A549 (cell line): ENCODE measurements around the gene BTG1. TPM values are rescaled to one million over a fixed set of nuclear protein-coding genes. Genes with fewer than 3 reads are reported as not detected.
A peak's percentile ranks its signal among the peaks of the same experiment; 100 is the strongest.

Source experiments
- ATAC-seq, 2 experiments: fragments of 200-7000 bp in 1 of 2; fragments of >200 bp in 1 of 2; cut with Nextera tagmentation in 1 of 2; cut with Tn5 transposase in 1 of 2; 3 replicates each; pipeline versions ENCODE4 v1.8.0 to v1.9.1; 2018 to 2020; ENCODE audit warnings: mild to moderate bottlenecking in 1 of 2, moderate library complexity in 1 of 2
- CTCF ChIA-PET: fragments of 300-600 bp; sonication (Branson Sonifier 250); formaldehyde crosslinking; extraction: SDS; loops from one replicate; lab custom pipeline; 2021; ENCODE audit warnings: antibody characterized with exemption, inconsistent platforms; lab: Yijun Ruan, JAX
- POLR2A ChIA-PET: fragments of 350-600 bp; formaldehyde crosslinking; extraction: SDS; loops from one replicate; lab custom pipeline; 2021; ENCODE audit warnings: antibody characterized with exemption, inconsistent platforms; lab: Yijun Ruan, JAX
- DNase-seq, 2 experiments: peaks; one replicate each; pipeline versions ENCODE4 v3.0.0 to v3.0.0-alpha.2; 2011 to 2016; ENCODE audit warnings: low read depth in 1 of 2, low spot score in 1 of 2
- FAIRE-seq: peaks from 2 replicates; lab custom pipeline; 2011; peaks lifted over from hg19 to GRCh38; lab: Jason Lieb, UNC
- H3K27ac ChIP-seq, 2 experiments: fragments of >200 bp; sonication (Bioruptor Twin); formaldehyde crosslinking; 3 replicates each; pipeline ENCODE4 v1.5.1; 2016 to 2017
- H3K4me1 ChIP-seq: fragments of >200 bp; sonication (Bioruptor Twin); formaldehyde crosslinking; 3 replicates; pipeline ENCODE4 v1.6.1; 2016
- H3K4me2 ChIP-seq: fragments of >200 bp; sonication (Bioruptor Twin); formaldehyde crosslinking; 3 replicates; pipeline ENCODE4 v1.6.1; 2016
- H3K4me3 ChIP-seq: fragments of >200 bp; sonication (Bioruptor Twin); formaldehyde crosslinking; 3 replicates; pipeline ENCODE4 v1.5.1; 2016
- H3K9me3 ChIP-seq: fragments of >200 bp; sonication (Bioruptor Twin); formaldehyde crosslinking; 3 replicates; pipeline ENCODE4 v1.6.1; 2016
- BHLHE40 ChIP-seq: IDR thresholded peaks from 2 replicates; pipeline ENCODE4 v1.6.1; 2012; ENCODE audit warnings: low read depth, low read length, inconsistent platforms
- CBX8 ChIP-seq: fragments of 200-600 bp; sonication (generic); IDR thresholded peaks from 2 replicates; pipeline ENCODE4 v1.6.1; 2016
- CEBPB ChIP-seq, 2 experiments: fragments of >200 bp in 1 of 2; sonication (Bioruptor Twin) in 1 of 2; formaldehyde crosslinking in 1 of 2; IDR thresholded peaks; 2 replicates each; pipeline ENCODE4 v1.6.1; 2012 to 2016
- CHD2 ChIP-seq: fragments of 150-350 bp; IDR thresholded peaks from 2 replicates; pipeline ENCODE4 v1.6.1; 2014; ENCODE audit warnings: low read length; ENCODE audit not compliant: partially characterized antibody
- CHD4 ChIP-seq: fragments of 200-600 bp; sonication (generic); IDR thresholded peaks from 2 replicates; pipeline ENCODE4 v1.6.1; 2016; ENCODE audit warnings: antibody characterized with exemption, mild to moderate bottlenecking, borderline replicate concordance
- CTCF ChIP-seq: fragments of >200 bp; sonication (Bioruptor Twin); formaldehyde crosslinking; IDR thresholded peaks from 3 replicates; pipeline ENCODE4 v1.5.1; 2016
- EHMT2 ChIP-seq: fragments of 200-600 bp; sonication (generic); IDR thresholded peaks from 2 replicates; pipeline ENCODE4 v1.6.1; 2016; ENCODE audit warnings: antibody characterized with exemption, low read depth, mild to moderate bottlenecking, moderate library complexity
- ESRRA ChIP-seq: fragments of 150-350 bp; IDR thresholded peaks from 2 replicates; pipeline ENCODE4 v1.6.1; 2014; ENCODE audit warnings: mild to moderate bottlenecking, low read length, borderline replicate concordance
- FOSB ChIP-seq: fragments of 250-450 bp; sonication (Bioruptor Pico); IDR thresholded peaks from 2 replicates; pipeline ENCODE4 v1.5.0; 2020; ENCODE audit warnings: mild to moderate bottlenecking, moderate library complexity
- FOSL2 ChIP-seq, 2 experiments: fragments of 450-650 bp in 1 of 2; fragments of >200 bp in 1 of 2; sonication (Bioruptor Twin) in 1 of 2; formaldehyde crosslinking; IDR thresholded peaks; 2 replicates each; pipeline versions ENCODE4 v1.5.0 to v1.6.1; 2016 to 2020; ENCODE audit warnings: mild to moderate bottlenecking in 1 of 2, moderate library complexity in 1 of 2
- HDAC2 ChIP-seq: fragments of 200-600 bp; sonication (generic); IDR thresholded peaks from 2 replicates; pipeline ENCODE4 v1.6.1; 2016
- HEYL ChIP-seq: fragments of 250-450 bp; sonication (Bioruptor Pico); IDR thresholded peaks from 2 replicates; pipeline ENCODE4 v1.8.0; 2021; ENCODE audit warnings: mild to moderate bottlenecking, moderate library complexity
- HOXA7 ChIP-seq: fragments of 250-450 bp; sonication (Bioruptor Pico); IDR thresholded peaks from 2 replicates; pipeline ENCODE4 v1.5.0; 2020; ENCODE audit warnings: mild to moderate bottlenecking, moderate library complexity
- HOXB13 ChIP-seq: fragments of 250-450 bp; sonication (Bioruptor Pico); IDR thresholded peaks from 2 replicates; pipeline ENCODE4 v1.5.0; 2020; ENCODE audit warnings: low read depth, mild to moderate bottlenecking, moderate library complexity
- HOXB5 ChIP-seq: fragments of 250-450 bp; sonication (Bioruptor Pico); IDR thresholded peaks from 2 replicates; pipeline ENCODE4 v1.5.0; 2020; ENCODE audit warnings: mild to moderate bottlenecking, moderate library complexity
- JUN ChIP-seq, 2 experiments: fragments of >200 bp; sonication (Bioruptor Twin); formaldehyde crosslinking; IDR thresholded peaks; 2 replicates in 1 of 2; 3 replicates in 1 of 2; pipeline ENCODE4 v1.6.1; 2016 to 2017
- KDM1A ChIP-seq: fragments of 200-600 bp; sonication (generic); IDR thresholded peaks from 2 replicates; pipeline ENCODE4 v1.6.1; 2016; ENCODE audit warnings: low read depth, mild to moderate bottlenecking
- MAFK ChIP-seq: fragments of 450-650 bp; IDR thresholded peaks from 2 replicates; pipeline ENCODE4 v1.6.1; 2014; ENCODE audit not compliant: partially characterized antibody
- MYC ChIP-seq: IDR thresholded peaks from 2 replicates; pipeline ENCODE4 v1.6.1; 2012; ENCODE audit warnings: mild to moderate bottlenecking, inconsistent platforms, low read length, improper control_type of control experiment, borderline replicate concordance
- NFE2L2 ChIP-seq: fragments of 150-350 bp; conservative IDR thresholded peaks from 2 replicates; pipeline ENCODE4 v1.6.1; 2014; ENCODE audit warnings: low read length
- NPAS2 ChIP-seq: fragments of 250-450 bp; sonication (Bioruptor Pico); IDR thresholded peaks from 2 replicates; pipeline ENCODE4 v1.8.0; 2022; ENCODE audit warnings: mild to moderate bottlenecking, moderate library complexity, borderline replicate concordance
- PHF8 ChIP-seq: fragments of 200-600 bp; sonication (generic); IDR thresholded peaks from 2 replicates; pipeline ENCODE4 v1.6.1; 2016; ENCODE audit warnings: low read depth, mild to moderate bottlenecking, antibody characterized with exemption, moderate library complexity, borderline replicate concordance
- POLR2A ChIP-seq: IDR thresholded peaks from 2 replicates; pipeline ENCODE4 v1.6.1; 2012; ENCODE audit warnings: mild to moderate bottlenecking, low read length
- RARB ChIP-seq: fragments of 250-450 bp; sonication (Bioruptor Pico); IDR thresholded peaks from 2 replicates; pipeline ENCODE4 v1.8.0; 2021; ENCODE audit warnings: mild to moderate bottlenecking, moderate library complexity
- RCOR1 ChIP-seq: fragments of 150-350 bp; IDR thresholded peaks from 2 replicates; pipeline ENCODE4 v1.6.1; 2014; ENCODE audit warnings: antibody characterized with exemption, low read length, low read depth
- RFX5 ChIP-seq: fragments of 450-650 bp; IDR thresholded peaks from 2 replicates; pipeline ENCODE4 v1.7.1; 2014; ENCODE audit warnings: antibody characterized with exemption, mild to moderate bottlenecking, moderate library complexity
- SMC3 ChIP-seq: fragments of >200 bp; sonication (Bioruptor Twin); formaldehyde crosslinking; IDR thresholded peaks from 3 replicates; pipeline ENCODE4 v1.6.1; 2018; ENCODE audit warnings: inconsistent platforms
- SREBF2 ChIP-seq: fragments of 450-650 bp; IDR thresholded peaks from 2 replicates; pipeline ENCODE4 v1.6.1; 2014; ENCODE audit warnings: mild to moderate bottlenecking, moderate library complexity
- ZC3H11A ChIP-seq: fragments of 450-650 bp; IDR thresholded peaks from 2 replicates; pipeline ENCODE4 v1.6.1; 2014; ENCODE audit warnings: antibody characterized with exemption, mild to moderate bottlenecking
- ZFP36 ChIP-seq: fragments of 450-650 bp; IDR thresholded peaks from 2 replicates; pipeline ENCODE4 v1.6.1; 2014; ENCODE audit warnings: borderline replicate concordance; ENCODE audit not compliant: partially characterized antibody
- ZNF302 ChIP-seq: fragments of 250-450 bp; sonication (Bioruptor Pico); IDR thresholded peaks from 2 replicates; pipeline ENCODE4 v1.9.0; 2021; ENCODE audit warnings: inconsistent platforms, mild to moderate bottlenecking, moderate library complexity
- WGBS: methylation state at CpG from one replicate; pipeline ENCODE4 v1.1.6; 2017; ENCODE audit errors: missing lambda C conversion rate; 5-methylcytosine and 5-hydroxymethylcytosine counted together
- polyA minus RNA-seq: library from RNA; depleted of rRNA, polyadenylated mRNA; stranded (reverse); fragments of >200 nt; gene quantifications from 2 replicates; pipeline ENCODE4 v1.2.3, GENCODE V29; 2011; rRNA and poly(A)+ RNA removed
- polyA plus RNA-seq, 4 experiments: library from polyadenylated mRNA; depleted of rRNA in 3 of 4; stranded (reverse); fragments of >200 nt; fragmentation: RNase III in 1 of 4; extraction: RNeasy Plus Mini Kit Qiagen cat#74134 plus additional on column Dnase treatment in 1 of 4; gene quantifications; 2 replicates in 3 of 4; 3 replicates in 1 of 4; pipeline ENCODE4 v1.2.3, GENCODE V29; 2011 to 2017
- TF ChIP-seq, protein P1 (sequence below): fragments of >200 bp; sonication (Bioruptor Twin); formaldehyde crosslinking; IDR thresholded peaks from 3 replicates; pipeline ENCODE4 v1.6.1; 2016
- TF ChIP-seq, protein P2 (sequence below): fragments of 450-650 bp; IDR thresholded peaks from 2 replicates; pipeline ENCODE4 v1.6.1; 2014; ENCODE audit warnings: antibody characterized with exemption
- TF ChIP-seq, protein P3 (sequence below): IDR thresholded peaks from 2 replicates; pipeline ENCODE4 v1.6.1; 2012; ENCODE audit warnings: low read depth, borderline replicate concordance
- TF ChIP-seq, protein P4 (sequence below): IDR thresholded peaks from 2 replicates; pipeline ENCODE4 v1.6.1; 2012

BTG1 gene, protein sequence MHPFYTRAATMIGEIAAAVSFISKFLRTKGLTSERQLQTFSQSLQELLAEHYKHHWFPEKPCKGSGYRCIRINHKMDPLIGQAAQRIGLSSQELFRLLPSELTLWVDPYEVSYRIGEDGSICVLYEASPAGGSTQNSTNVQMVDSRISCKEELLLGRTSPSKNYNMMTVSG
- 138 and 215 TPM in 2 replicates for polyA plus RNA-seq (2011; rRNA removed)
- polyA plus RNA-seq (2012; cell fraction: cytosol; rRNA removed) = 40.4 and 47.2 TPM in 2 replicates
- 10.9 and 12.1 TPM in 2 replicates for polyA plus RNA-seq (2012; cell fraction: nucleus; rRNA removed)
- 21.0 to 30.6 TPM (median 29.4 TPM) in 3 replicates for polyA plus RNA-seq (2017; fragmentation: RNase III; extraction: RNeasy Plus Mini Kit Qiagen cat#74134 plus additional on column Dnase treatment)
- 228 and 293 TPM in 2 replicates for polyA minus RNA-seq

- peak within 1 kb of the TSS; percentile 91 for H3K4me3 ChIP-seq
- ChIA-PET POLR2A (interaction anchor here (0.5 to 4.7 kb wide), 83 partner anchors 8 to 1382 kb away, joined by 3 to 54 read pairs (median 5); no protein-coding TSS in a partner anchor), CTCF (interaction anchor here (0.6 to 3.2 kb wide), 17 partner anchors 9 to 772 kb away, joined by 3 to 18 read pairs (median 4); no protein-coding TSS in a partner anchor)
- peak within 1 kb of the TSS; percentile 90 for H3K4me2 ChIP-seq
- FAIRE-seq (peak; percentile 90), DNase-seq (peak; percentile 95 to 100), ATAC-seq (peak; percentile 82 to 85)
- H3K27ac ChIP-seq = peak within 1 kb of the TSS; percentile 92 to 98
- H3K4me1 ChIP-seq = peaks cover 10% of the 10 kb centered on the region
- WGBS = under 1% methylated on average over 55 of the region's 61 CpGs
- H3K9me3 ChIP-seq = no peaks in the 10 kb centered on the region
- TF ChIP-seq, protein P1, sequence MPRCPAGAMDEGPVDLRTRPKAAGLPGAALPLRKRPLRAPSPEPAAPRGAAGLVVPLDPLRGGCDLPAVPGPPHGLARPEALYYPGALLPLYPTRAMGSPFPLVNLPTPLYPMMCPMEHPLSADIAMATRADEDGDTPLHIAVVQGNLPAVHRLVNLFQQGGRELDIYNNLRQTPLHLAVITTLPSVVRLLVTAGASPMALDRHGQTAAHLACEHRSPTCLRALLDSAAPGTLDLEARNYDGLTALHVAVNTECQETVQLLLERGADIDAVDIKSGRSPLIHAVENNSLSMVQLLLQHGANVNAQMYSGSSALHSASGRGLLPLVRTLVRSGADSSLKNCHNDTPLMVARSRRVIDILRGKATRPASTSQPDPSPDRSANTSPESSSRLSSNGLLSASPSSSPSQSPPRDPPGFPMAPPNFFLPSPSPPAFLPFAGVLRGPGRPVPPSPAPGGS = peak; percentile 99
- TF ChIP-seq CHD2 (no peak), BHLHE40 (no peak), CTCF (no peak), CHD4 (no peak), NFE2L2 (no peak; the same call in 1 of the 2 replicates), JUN (IDR thresholded peaks at IDR 0.05) (peak; percentile 99), HEYL (CRISPR knock-in tag) (no peak), SMC3 (no peak; the same call in 2 of the 3 replicates), RCOR1 (no peak), KDM1A (no peak), FOSB (CRISPR knock-in tag) (peak; percentile 48; the same call in 1 of the 2 replicates), ZNF302 (no peak), RFX5 (peak; percentile 76), ESRRA (peak; percentile 73; the same call in 1 of the 2 replicates), HDAC2 (no peak), POLR2A (peak; percentile 100), PHF8 (peak; percentile 26; the same call in 1 of the 2 replicates), CBX8 (no peak), EHMT2 (no peak), ZC3H11A (no peak), ZFP36 (no peak), CEBPB (IDR thresholded peaks at IDR 0.05) (peak; percentile 54 to 79; a peak in 2 of 4 replicates), HOXB5 (CRISPR knock-in tag) (no peak), MYC (0 out of 2 replicates have a peak, but pooled peaks have one; percentile 63), FOSL2 (IDR thresholded peaks at IDR 0.05) (no peak), FOSL2 (CRISPR knock-in tag; IDR thresholded peaks at IDR 0.05) (peak; percentile 37; the same call in 1 of the 2 replicates), HOXB13 (CRISPR knock-in tag) (no peak), MAFK (no peak), NPAS2 (CRISPR knock-in tag) (no peak), RARB (0 out of 2 replicates have a peak, but pooled peaks have one; percentile 43), SREBF2 (no peak), HOXA7 (CRISPR knock-in tag) (no peak)
- TF ChIP-seq, protein P2, sequence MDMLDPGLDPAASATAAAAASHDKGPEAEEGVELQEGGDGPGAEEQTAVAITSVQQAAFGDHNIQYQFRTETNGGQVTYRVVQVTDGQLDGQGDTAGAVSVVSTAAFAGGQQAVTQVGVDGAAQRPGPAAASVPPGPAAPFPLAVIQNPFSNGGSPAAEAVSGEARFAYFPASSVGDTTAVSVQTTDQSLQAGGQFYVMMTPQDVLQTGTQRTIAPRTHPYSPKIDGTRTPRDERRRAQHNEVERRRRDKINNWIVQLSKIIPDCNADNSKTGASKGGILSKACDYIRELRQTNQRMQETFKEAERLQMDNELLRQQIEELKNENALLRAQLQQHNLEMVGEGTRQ = peak; percentile 67; the same call in 1 of the 2 replicates
- TF ChIP-seq, protein P3, sequence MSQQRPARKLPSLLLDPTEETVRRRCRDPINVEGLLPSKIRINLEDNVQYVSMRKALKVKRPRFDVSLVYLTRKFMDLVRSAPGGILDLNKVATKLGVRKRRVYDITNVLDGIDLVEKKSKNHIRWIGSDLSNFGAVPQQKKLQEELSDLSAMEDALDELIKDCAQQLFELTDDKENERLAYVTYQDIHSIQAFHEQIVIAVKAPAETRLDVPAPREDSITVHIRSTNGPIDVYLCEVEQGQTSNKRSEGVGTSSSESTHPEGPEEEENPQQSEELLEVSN = peak; percentile 56
- TF ChIP-seq, protein P4, sequence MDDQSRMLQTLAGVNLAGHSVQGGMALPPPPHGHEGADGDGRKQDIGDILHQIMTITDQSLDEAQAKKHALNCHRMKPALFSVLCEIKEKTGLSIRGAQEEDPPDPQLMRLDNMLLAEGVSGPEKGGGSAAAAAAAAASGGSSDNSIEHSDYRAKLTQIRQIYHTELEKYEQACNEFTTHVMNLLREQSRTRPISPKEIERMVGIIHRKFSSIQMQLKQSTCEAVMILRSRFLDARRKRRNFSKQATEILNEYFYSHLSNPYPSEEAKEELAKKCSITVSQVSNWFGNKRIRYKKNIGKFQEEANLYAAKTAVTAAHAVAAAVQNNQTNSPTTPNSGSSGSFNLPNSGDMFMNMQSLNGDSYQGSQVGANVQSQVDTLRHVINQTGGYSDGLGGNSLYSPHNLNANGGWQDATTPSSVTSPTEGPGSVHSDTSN = peak; percentile 82
These were observed at the start of gene BTG1 for GRCh38 chr12:92145731-92146496. TSS of gene BTG1 (minus strand) at chr12:92145846. CDS start at chr12:92145535, 311 bp downstream.
